Cardiac muscle cell (in vitro differentiated cells and primary cell): ENCODE results near the gene AGAP1. TPM values are rescaled to one million over a fixed set of nuclear protein-coding genes. Genes with fewer than 3 reads are reported as not detected.

Experiments used
- DNase-seq, 2 donors: peaks; one replicate each; pipeline versions ENCODE4 v3.0.0 to v3.0.0-alpha.2; 2010 to 2017; ENCODE audit warnings: low read depth in 1 of 2, low spot score in 1 of 2
- H3K27ac ChIP-seq: fragments of 200-600 bp; sonication (generic); 2 replicates; pipeline ENCODE4 v1.5.1; 2016
- H3K27me3 ChIP-seq: fragments of 200-600 bp; sonication (generic); 2 replicates; pipeline ENCODE4 v1.6.0; 2016; ENCODE audit warnings: control low read depth
- H3K36me3 ChIP-seq: fragments of 200-600 bp; sonication (generic); 2 replicates; pipeline ENCODE4 v1.5.1; 2016; ENCODE audit warnings: control low read depth
- H3K4me1 ChIP-seq: fragments of 200-600 bp; sonication (generic); 2 replicates; pipeline ENCODE4 v1.8.1; 2017; ENCODE audit warnings: low read depth, mild to moderate bottlenecking, mixed run types
- H3K4me3 ChIP-seq: fragments of 200-600 bp; sonication (generic); 2 replicates; pipeline ENCODE4 v1.5.1; 2016; ENCODE audit warnings: mild to moderate bottlenecking
- H3K9me3 ChIP-seq: fragments of 200-600 bp; sonication (generic); 2 replicates; pipeline ENCODE4 v1.5.1; 2017; ENCODE audit warnings: low read depth, mild to moderate bottlenecking, control low read depth
- CTCF ChIP-seq: IDR thresholded peaks from 2 replicates; pipeline ENCODE4 v1.5.1; 2012; ENCODE audit warnings: low read depth, mild to moderate bottlenecking, low read length
- polyA plus RNA-seq: library from polyadenylated mRNA; unstranded; fragments of >200 nt; fragmentation: Nextera tagmentation; extraction: Ambion mirVana; gene quantifications from 2 replicates; pipeline ENCODE4 v1.2.1, GENCODE V29; 2016
- total RNA-seq: library from RNA; depleted of rRNA; stranded (reverse); fragments of >200 nt; gene quantifications from 2 replicates; pipeline ENCODE4 v1.2.3, GENCODE V29; 2016

AGAP1 gene
- total and polyA plus RNA-seq, 2 experiments from 2014 or later: 8.6 to 38.2 TPM

- no peak for DNase-seq
- Histone ChIP-seq H3K27me3 (no peaks in the 10 kb centered on the region), H3K4me1 (no peaks in the 10 kb centered on the region), H3K4me3 (no peak overlapping the region), H3K36me3 (peaks cover 2% of the 10 kb centered on the region), H3K9me3 (no peaks in the 10 kb centered on the region), H3K27ac (no peak overlapping the region)
- TF ChIP-seq CTCF: no peak
Observed at GRCh38 chr2:236051806-236052205, 558.0 kb downstream of the AGAP1 start.

- Histone ChIP-seq H3K4me3 (no peak overlapping the region), H3K27ac (no peak overlapping the region), H3K9me3 (no peaks in the 10 kb centered on the region), H3K36me3 (peaks cover 2% of the 10 kb centered on the region), H3K27me3 (no peaks in the 10 kb centered on the region), H3K4me1 (no peaks in the 10 kb centered on the region)
- TF ChIP-seq CTCF: no peak
- no peak for DNase-seq
Observed at GRCh38 chr2:236052206-236052605, 558.4 kb downstream of the AGAP1 start.

- DNase-seq: no peak
- H3K4me3 ChIP-seq: no peak overlapping the region
- no peak for TF ChIP-seq CTCF
Observed at GRCh38 chr2:236052926-236053821, 559.3 kb downstream of the AGAP1 start.

GRCh38 chr2:236054125-236054524 is 560.3 kb downstream of the AGAP1 start:
- H3K4me3 ChIP-seq: no peak overlapping the region
- H3K9me3 ChIP-seq: no peaks in the 10 kb centered on the region
- H3K36me3 ChIP-seq: peaks cover 2% of the 10 kb centered on the region
- DNase-seq: no peak
- no peak for TF ChIP-seq CTCF
- H3K27ac ChIP-seq: no peak overlapping the region
- no peaks in the 10 kb centered on the region for H3K27me3 ChIP-seq
- H3K4me1 ChIP-seq: no peaks in the 10 kb centered on the region

More at GRCh38 chr2:236052926-236053821, 559.3 kb downstream of the AGAP1 start:
- Histone ChIP-seq H3K27ac (no peak overlapping the region), H3K4me1 (no peaks in the 10 kb centered on the region), H3K9me3 (no peaks in the 10 kb centered on the region), H3K36me3 (peaks cover 2% of the 10 kb centered on the region), H3K27me3 (no peaks in the 10 kb centered on the region)

GRCh38 chr2:236054621-236055305 is 560.9 kb downstream of the AGAP1 start:
- no peak for TF ChIP-seq CTCF
- Histone ChIP-seq H3K27ac (no peak overlapping the region), H3K9me3 (no peaks in the 10 kb centered on the region), H3K4me1 (no peaks in the 10 kb centered on the region), H3K4me3 (no peak overlapping the region), H3K36me3 (no peaks in the 10 kb centered on the region), H3K27me3 (no peaks in the 10 kb centered on the region)
- DNase-seq: no peak
